Coronary artery (tissue), 2 donors: ENCODE measurements around the gene WBP2NL.

ENCODE experiments used
- DNase-seq: peaks from one replicate; pipeline ENCODE4 v3.0.0-alpha.2; 2017; ENCODE audit warnings: low spot score
- H3K27ac ChIP-seq, 2 donors: fragments of 200-600 bp; sonication (generic); one replicate each; pipeline ENCODE4 v1.5.1; 2016 to 2019
- H3K4me3 ChIP-seq: fragments of 200-600 bp; sonication (generic); 2 replicates; pipeline ENCODE4 v1.5.1; 2016; ENCODE audit warnings: mild to moderate bottlenecking, moderate library complexity
- TF ChIP-seq, protein P1 (sequence below): fragments of 200-600 bp; sonication (generic); IDR thresholded peaks from one replicate; pipeline ENCODE4 v1.5.1; 2019; ENCODE audit warnings: antibody characterized with exemption

WBP2NL gene

DNA sequence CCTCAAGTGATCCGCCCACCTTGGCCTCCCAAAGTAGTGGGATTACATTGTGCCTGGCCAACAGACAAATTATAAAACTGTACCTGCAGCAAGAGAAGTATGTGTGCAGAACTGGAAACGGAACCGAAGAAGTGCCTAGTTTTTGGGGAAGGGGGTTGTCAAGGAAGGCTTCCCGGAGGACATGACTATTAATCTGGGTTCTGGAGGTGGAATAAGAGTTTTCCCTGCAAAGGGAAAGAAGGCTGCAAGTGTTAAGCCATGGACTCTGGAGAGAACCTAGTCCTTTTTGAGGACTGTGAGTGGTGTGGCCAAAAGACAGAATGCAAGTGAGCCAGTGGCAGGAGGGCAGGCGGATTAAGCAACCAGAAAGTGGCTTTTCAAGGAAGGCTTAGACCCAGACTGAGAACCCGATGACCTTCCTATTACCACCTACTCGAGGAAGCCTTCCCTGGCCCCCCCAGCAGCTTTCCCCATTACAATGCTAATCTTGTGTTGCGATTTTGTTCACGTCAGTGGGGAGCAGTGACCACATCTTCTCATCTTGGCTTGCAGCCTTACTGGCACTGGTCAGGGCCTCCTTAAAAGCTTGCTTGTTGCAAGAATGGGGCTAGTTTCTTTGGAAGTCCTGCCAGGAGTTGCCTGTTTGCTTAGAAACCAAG is 35.0 kb upstream of the WBP2NL start:
- H3K27ac ChIP-seq = no peak overlapping the region
- TF ChIP-seq, protein P1, sequence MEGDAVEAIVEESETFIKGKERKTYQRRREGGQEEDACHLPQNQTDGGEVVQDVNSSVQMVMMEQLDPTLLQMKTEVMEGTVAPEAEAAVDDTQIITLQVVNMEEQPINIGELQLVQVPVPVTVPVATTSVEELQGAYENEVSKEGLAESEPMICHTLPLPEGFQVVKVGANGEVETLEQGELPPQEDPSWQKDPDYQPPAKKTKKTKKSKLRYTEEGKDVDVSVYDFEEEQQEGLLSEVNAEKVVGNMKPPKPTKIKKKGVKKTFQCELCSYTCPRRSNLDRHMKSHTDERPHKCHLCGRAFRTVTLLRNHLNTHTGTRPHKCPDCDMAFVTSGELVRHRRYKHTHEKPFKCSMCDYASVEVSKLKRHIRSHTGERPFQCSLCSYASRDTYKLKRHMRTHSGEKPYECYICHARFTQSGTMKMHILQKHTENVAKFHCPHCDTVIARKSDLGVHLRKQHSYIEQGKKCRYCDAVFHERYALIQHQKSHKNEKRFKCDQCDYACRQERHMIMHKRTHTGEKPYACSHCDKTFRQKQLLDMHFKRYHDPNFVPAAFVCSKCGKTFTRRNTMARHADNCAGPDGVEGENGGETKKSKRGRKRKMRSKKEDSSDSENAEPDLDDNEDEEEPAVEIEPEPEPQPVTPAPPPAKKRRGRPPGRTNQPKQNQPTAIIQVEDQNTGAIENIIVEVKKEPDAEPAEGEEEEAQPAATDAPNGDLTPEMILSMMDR = no peak
- no peak for DNase-seq

DNA sequence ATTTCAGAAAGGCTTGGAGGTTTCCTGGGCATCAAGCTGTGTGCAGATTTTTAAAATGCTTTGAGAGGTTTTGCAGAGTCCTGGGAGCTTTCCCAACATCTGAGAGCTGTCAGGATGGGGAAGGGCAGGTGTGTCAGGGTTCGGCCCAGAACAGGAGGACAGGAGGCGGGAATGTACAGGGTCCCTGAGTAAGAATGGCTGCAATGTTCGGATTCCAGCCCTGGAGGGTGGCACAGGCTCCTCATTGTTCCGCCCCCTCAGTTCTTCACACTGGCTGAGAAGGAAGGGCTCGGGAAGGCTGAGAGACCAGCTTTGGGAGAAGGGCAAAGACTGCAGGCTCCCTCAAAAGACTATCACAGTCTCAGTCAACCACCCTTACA is 34.5 kb upstream of the WBP2NL start:
- H3K27ac ChIP-seq = no peak overlapping the region
- DNase-seq = no peak
- no peak overlapping the region for H3K4me3 ChIP-seq
- TF ChIP-seq, protein P1 = no peak

More for the DNA sequence above, 35.0 kb upstream of the WBP2NL start:
- no peak overlapping the region for H3K4me3 ChIP-seq

DNA sequence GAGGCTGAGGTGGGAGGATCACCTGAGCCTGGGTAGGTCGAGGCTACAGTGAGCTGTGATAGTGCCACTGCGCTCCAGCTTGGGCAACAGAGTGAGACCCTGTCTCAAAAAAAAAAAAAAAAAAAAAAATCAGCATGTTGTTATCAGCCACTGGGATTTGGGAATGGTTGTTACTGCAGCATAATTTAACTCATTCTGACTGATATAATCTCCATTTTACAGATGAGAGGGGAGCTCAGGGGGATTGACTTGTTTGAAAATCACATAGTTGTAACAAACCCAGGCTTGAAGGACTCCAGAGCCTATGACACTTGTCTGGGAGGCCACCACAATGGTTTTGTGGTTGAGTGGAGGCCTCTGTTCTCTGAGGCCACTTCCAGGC is 32.4 kb upstream of the WBP2NL start:
- Histone ChIP-seq H3K27ac (no peak overlapping the region), H3K4me3 (no peak overlapping the region)
- DNase-seq = no peak
- TF ChIP-seq, protein P1 = no peak

DNA sequence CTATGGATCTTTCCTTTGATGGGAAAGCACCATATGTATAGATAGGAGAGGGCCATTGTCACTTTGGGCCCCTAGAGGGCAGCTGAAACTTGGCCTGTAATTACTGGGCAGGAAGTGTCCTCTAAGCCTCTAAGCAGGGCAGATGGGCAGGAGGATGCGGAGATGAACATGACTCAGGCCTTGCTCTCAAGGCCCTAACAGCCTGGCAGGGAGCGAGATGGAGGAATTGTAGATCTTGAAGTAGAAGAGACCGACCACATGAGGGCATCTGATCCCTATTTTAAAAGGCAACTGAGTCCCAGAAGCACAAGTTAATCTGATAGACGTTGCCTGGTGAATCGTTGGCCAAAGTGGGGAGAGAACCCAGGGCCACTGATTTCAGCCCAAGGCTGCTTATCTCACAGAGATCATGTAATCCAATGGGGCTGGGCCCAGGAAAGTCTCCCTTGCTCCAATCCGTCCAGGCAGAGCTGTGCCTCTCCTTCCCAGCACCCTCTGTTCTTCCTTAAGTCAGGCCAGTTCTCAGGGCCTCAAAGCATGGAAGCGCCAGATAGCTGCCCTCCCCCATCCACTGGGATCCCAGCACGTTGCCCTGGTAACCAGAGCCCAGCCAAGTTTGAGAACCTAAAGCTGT is 31.9 kb upstream of the WBP2NL start:
- no peak overlapping the region for H3K4me3 ChIP-seq
- DNase-seq = no peak
- no peak overlapping the region for H3K27ac ChIP-seq
- TF ChIP-seq, protein P1 = no peak

DNA sequence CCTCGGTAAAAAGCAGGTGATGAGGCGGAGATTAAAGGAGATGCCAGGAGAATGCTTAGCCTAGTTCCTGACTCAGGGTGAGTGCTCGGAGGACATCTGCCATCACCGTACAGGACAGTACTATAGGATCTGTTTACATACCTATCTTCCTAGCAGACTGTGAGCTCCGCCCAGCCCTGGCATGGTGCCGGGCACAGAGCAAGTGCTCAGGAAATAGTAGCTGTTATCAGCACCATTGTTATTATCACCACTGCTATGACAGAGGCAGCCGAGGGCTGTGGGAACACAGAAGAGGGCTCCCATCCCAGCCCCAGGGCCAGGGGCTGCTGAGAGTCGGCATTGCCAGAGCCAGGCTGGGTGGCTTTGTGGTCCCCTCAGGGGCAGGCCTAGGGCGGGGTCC is 30.0 kb upstream of the WBP2NL start:
- TF ChIP-seq, protein P1 = no peak
- H3K27ac ChIP-seq = no peak overlapping the region
- DNase-seq = no peak
- H3K4me3 ChIP-seq = no peak overlapping the region

DNA sequence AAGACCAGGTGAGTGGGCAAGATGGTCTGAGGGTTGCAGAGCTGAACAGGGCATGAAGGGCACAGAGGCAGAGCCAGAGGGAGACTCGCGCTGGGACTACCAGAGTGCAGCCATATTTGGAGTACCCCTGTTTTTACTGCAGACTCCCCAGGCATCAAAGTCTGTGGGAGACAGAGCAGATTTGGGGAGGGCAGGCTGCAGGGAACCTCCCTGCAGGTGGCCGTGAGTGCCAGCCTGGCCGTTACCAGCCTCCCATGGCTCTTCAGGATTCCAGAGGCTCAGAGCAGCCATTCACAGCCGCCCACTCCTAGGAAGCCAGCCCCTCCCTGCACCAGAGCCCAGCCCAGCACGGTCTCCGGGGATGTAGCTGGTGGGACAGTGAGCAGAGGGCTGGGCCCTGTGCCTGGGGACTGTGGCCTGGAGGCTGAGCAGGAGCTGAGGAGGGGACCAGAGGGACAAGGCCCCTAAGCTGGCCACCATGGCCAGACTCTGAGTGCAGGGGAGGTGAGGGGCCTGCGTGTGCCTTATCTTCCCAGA is 29.4 kb upstream of the WBP2NL start, which contains the start of gene SEPTIN3:
Gene SEPTIN3, plus strand, starts transcription at position 334 of the 537 bp plus-strand sequence. CDS start 2,050 bp downstream, outside the sequence.
- TF ChIP-seq, protein P1 = no peak
- no peak within 1 kb of the TSS for H3K4me3 ChIP-seq
- H3K27ac ChIP-seq = no peak within 1 kb of the TSS
- no peak for DNase-seq

DNA sequence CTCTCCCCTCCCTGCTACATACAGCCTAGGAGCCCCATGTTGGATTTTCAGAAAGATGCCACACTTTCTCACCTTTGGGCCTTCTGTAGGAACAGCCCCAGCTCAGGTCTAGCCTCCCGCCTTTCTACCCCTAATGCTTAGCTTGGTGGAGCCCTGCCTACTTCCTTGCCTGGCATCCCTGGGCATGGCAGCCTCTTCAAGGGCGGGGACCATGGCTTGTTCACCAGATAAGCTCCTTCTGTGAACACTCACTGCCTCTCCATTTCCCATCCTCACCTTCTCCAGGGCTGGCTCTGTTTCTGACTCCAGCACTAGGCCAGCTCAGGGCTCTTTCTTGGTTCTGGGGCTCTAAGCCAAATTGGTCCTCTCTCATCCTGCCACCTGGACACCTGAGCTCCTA is 28.0 kb upstream of the WBP2NL start:
- Histone ChIP-seq H3K27ac (no peak overlapping the region), H3K4me3 (no peak overlapping the region)
- TF ChIP-seq, protein P1 = no peak
- no peak for DNase-seq
